M059J (cell line): Measurements from ENCODE around the gene TMEM14B. TPM values are rescaled to one million over a fixed set of nuclear protein-coding genes. Genes with fewer than 3 reads are reported as not detected.
"Not testable (repeated sequence)": the region's sequence is repeated elsewhere in the genome, so short reads cannot be mapped to it uniquely, and the experiment has no call there.

Source experiments
- DNase-seq: peaks from one replicate; pipeline ENCODE4 v3.0.0-alpha.2; 2012; ENCODE audit warnings: low read depth
- total RNA-seq: library from RNA; depleted of rRNA; stranded (reverse); fragments of >200 nt; shearing (Covaris generic); gene quantifications from 2 replicates; pipeline ENCODE4 v1.2.3, GENCODE V29; 2014; rRNA removed

Gene TMEM14B
- total RNA-seq, 1 experiment from 2014 or later = 207 TPM

DNA sequence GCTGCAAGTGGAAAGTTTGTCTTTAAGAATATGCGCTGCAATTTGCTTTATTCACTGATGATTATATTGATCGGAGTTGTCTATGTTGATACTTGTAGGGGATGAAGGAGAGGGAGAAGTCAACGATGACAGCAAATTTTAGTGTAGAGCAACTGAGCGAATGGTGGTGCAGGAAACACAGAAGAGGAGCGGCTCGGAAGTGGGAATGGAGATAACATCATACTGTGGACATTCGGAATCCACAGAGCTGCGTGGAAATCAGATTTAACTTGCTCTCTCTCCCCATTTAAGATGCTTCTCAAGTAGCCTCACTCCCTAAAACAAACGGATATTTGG is 722 bp upstream of the TMEM14B start:
- DNase-seq = no peak

DNA sequence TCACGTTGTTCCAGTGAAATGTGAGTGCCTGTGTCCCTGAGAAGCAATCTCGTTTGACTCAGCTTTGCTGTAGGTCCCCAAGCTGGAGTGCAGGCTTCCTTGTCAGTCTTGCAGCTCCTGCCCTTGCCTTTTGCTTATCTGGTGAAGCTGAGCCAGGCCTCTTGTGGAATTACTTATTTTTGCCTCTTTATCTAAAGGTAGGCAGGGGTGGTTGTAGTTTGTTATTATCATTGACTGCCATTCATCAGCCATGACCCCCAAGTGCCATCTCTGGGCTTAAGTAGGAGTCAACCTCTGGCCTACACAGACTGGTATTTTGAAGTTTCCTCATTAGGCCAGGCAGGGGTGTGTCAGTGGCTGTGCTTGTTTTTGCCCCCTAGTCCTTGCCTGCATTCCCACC is 2.1 kb downstream of the TMEM14B start:
- DNase-seq = no peak

DNA sequence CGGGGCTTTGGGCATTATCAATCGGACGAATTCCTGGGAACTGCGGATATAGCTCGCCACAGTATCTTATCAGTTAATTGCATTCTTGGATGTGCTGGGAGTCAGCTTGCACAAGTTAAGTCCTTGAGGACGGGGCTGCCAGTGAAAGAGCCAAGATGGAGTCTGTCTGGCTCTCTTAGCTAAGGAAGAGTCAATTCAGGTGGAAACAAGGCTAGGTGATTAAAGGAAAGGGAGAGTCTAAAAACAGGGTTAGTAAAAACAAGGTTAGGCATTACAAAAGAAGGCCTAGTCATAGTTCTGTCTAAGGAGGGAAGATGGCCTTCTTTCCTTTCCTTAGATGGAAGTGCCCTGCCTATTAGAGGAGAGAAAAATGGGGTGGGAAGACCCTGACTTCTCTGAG is 3.0 kb downstream of the TMEM14B start:
- DNase-seq = not testable (repeated sequence)

DNA sequence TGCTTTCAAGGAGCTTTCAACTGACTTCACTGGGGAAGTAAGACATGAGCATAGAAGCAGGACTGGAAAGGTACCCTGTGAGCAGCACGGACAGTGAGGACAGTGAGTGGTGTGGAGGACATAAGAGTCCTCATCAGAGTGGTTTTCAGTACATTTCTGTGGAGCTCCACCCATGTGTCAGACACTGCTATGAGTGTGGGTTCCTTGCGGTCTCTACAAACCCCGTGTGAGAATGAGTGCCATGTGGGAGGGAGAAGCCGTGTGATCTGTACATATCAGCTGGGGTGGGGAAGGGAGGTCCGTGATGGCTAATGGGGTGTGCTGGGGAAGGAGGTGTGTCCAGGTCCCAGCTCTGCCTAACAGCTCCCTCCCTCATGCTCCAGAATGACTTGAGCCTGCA is 4.2 kb downstream of the TMEM14B start:
- not testable (repeated sequence) for DNase-seq

DNA sequence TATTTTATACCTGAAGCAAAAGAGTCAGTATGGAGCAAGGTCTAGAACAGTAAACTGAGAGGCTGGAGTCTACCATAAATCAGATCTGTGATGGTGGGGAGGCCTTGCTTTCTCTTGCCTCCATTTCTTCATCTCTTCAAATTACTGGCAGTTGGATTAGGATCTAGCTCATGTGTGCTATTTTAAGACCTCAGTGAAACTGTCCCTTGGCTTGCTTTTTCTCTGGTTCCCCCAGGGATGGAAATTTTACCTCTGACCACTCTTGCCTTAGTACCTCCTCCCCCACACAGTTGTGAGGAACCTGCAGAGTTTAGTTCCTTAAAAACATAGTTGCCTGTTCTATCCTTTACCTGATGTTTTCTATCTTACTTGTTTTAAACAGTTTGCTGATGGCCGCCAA is 8.5 kb downstream of the TMEM14B start:
- no peak for DNase-seq

GRCh38 chr6:10759312-10759839 is 11.8 kb downstream of the TMEM14B start:
- peak; percentile 98 for DNase-seq

DNA sequence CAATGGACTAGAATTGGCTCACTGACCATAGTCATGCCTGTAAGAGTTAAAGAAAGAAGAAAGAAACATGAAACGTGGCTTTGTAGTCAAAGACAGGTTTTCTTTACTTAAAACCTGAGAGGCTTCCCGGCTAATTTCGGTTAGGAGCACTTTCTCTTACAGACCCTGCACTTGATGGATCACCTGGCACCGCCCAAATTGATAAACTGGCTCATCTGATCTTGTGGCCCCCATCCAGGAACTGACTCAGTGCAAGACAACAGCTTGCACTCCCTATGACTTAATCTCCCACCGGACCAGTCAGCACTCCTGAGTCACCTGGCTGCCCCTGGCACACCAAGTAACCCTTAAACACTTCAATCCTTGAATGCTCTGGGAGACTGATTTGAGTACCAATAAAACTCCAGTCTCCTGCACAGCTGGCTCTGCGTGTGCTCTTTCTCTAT is 12.3 kb downstream of the TMEM14B start:
- peak; percentile 97 for DNase-seq

GRCh38 chr6:10763006-10763405 is 15.4 kb downstream of the TMEM14B start:
- peak; percentile 51 for DNase-seq

- no peak for DNase-seq
Observed at GRCh38 chr6:10769419-10769818, 21.8 kb downstream of the TMEM14B start.

DNA sequence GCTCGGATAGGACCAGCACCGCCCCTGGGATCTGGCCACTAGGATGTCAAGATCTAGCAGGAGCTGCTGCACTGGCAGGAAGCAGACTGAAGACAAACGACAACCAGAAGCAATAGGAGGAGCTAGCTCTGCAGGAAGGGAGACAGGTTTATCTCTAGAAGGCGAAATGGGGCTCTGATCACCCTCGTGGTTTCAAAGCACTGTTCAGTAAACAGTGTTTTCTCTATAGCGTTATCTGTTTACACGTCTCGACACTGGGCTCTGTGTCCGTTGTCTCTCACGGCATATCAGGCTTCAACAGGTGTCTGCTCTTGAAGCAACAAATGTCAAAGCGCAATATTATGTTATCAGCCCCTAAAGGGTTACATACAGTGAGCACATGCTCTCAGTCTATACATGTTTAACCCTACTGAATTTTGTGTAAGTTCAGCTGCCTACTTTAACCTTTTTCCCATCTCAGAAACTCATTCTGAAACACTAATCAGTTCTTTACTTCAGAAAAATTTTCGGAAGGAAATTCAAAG is 23.8 kb downstream of the TMEM14B start:
- DNase-seq = no peak

GRCh38 chr6:10778230-10778629 is 30.6 kb downstream of the TMEM14B start:
- DNase-seq = no peak

- DNase-seq = no peak
Observed at GRCh38 chr6:10779076-10779475, 31.5 kb downstream of the TMEM14B start.

- DNase-seq = no peak
Observed at GRCh38 chr6:10791673-10792072, 44.1 kb downstream of the TMEM14B start.

- DNase-seq = no peak
Observed at GRCh38 chr6:10792101-10792500, 44.5 kb downstream of the TMEM14B start.

DNA sequence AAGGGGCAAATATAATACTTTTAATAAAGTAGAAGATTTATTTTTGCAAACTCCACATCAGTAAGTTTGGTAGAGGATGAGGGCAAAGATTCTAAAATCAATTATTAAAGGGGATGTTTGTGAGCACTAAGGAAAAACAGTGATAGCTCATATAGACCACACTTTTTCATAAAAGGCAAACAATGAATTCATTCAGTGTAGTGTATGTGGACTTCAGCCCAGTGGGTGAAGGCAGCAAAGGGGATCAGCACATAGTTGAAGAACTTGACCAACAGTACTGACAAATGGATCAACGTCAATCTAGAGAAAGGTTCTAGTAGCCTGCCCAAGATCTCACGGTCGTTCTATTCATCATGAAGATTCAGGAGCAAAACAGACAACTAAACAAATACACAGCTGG is 45.4 kb downstream of the TMEM14B start:
- DNase-seq = no peak

DNA sequence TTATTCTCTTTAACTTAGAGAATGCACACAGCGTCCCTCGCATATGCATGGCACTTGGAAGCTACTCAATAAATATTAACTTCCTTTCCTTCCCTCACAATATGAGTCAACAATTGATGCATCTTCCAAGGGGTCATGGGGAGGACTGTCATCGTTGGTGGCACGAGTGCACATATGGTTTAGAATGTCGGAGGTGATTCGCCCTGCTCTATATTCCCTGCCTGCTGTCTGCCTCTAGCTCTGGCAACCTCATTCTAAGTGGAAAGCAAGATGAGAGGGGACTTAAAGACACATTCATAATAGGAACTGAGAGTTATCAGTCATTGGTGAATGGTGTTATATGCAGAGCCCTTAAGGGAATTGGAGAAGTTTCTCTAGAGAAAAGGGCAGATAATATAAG is 46.1 kb downstream of the TMEM14B start:
- DNase-seq = no peak

GRCh38 chr6:10794239-10794638 is 46.6 kb downstream of the TMEM14B start:
- no peak for DNase-seq

DNA sequence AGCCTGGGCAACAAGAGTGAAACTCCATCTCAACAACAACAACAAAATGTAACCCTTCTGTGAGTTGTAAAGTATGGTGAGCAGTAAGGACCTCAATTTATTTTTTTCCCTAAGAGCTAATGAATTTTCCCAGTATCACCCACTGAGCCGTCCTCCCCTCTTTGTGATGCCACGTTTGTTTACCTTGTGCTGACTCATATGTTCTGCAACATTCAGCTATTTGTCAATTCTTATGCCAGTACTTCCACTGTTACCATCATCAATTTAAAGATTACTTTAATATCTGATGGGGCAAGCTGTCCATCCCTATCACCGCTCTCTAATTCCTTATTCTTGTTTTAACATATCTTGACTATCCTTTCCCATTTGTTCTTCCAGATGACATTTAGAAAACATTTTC is 53.2 kb downstream of the TMEM14B start:
- DNase-seq = peak; percentile 47

GRCh38 chr6:10801224-10801848 is 53.7 kb downstream of the TMEM14B start:
- DNase-seq = peak; percentile 69

Other genes starting within 250 kb of the TMEM14B start
- gene GCNT2, start 226.5 kb upstream of the TMEM14B start, total RNA-seq = 22.2 and 22.5 TPM in 2 replicates
- gene C6orf52, start 53.2 kb upstream of the TMEM14B start, total RNA-seq = 0.32 and 0.44 TPM in 2 replicates
- 32.1 and 34.6 TPM in 2 replicates for gene PAK1IP1, start 52.8 kb upstream of the TMEM14B start, total RNA-seq
- gene TMEM14C, start 24.7 kb upstream of the TMEM14B start, total RNA-seq = 158 and 204 TPM in 2 replicates
- 0.20 and 0.44 TPM in 2 replicates for gene MAK, start 90.7 kb downstream of the TMEM14B start, total RNA-seq
- gene GCM2, start 134.2 kb downstream of the TMEM14B start, total RNA-seq = not detected in 2 replicates
- not detected in 2 replicates for gene SYCP2L, start 139.2 kb downstream of the TMEM14B start, total RNA-seq